Dermis blood vessel endothelial cell (primary cell): ENCODE data around the gene RNF19B. TPM values are rescaled to one million over a fixed set of nuclear protein-coding genes. Genes with fewer than 3 reads are reported as not detected.

Experiments
- total RNA-seq: library from RNA; depleted of rRNA; stranded (reverse); fragments of >200 nt; gene quantifications from 2 replicates; pipeline ENCODE4 v1.2.3, GENCODE V29; 2014

The RNF19B gene
- total RNA-seq, 1 donor from 2014 or later = 18.7 TPM

Other genes with a start within 250 kb of the RNF19B start
- 63.6 and 84.0 TPM in 2 replicates for gene YARS1, start 147.5 kb downstream of the RNF19B start, total RNA-seq
- gene S100PBP, start 147.2 kb downstream of the RNF19B start, total RNA-seq = 33.7 and 50.0 TPM in 2 replicates
- 0.85 and 0.88 TPM in 2 replicates for gene FNDC5, start 93.9 kb downstream of the RNF19B start, total RNA-seq
- gene HPCA, start 78.3 kb downstream of the RNF19B start, total RNA-seq = 0.05 TPM in 1 of 2 replicates, not detected in the other
- gene TMEM54, start 63.4 kb downstream of the RNF19B start, total RNA-seq = 20.1 and 30.6 TPM in 2 replicates
- 164 and 212 TPM in 2 replicates for gene AK2, start 72.1 kb upstream of the RNF19B start, total RNA-seq
- 0.28 and 2.2 TPM in 2 replicates for gene AZIN2, start 116.3 kb upstream of the RNF19B start, total RNA-seq
- 2.6 and 4.6 TPM in 2 replicates for gene TRIM62, start 217.2 kb upstream of the RNF19B start, total RNA-seq